Fibroblast of villous mesenchyme (primary cell): ENCODE data around the gene COG6. TPM values are rescaled to one million over a fixed set of nuclear protein-coding genes. Genes with fewer than 3 reads are reported as not detected.

Experiments
- DNase-seq: peaks from one replicate; pipeline ENCODE4 v3.0.0-alpha.2; 2010; ENCODE audit warnings: low read depth
- H3K4me3 ChIP-seq: 2 replicates; pipeline ENCODE4 v1.5.1; 2011; ENCODE audit warnings: low read depth, mild to moderate bottlenecking, low read length
- total RNA-seq: library from RNA; depleted of rRNA; stranded (reverse); fragments of >200 nt; gene quantifications from 2 replicates; pipeline ENCODE4 v1.2.3, GENCODE V29; 2012
- TF ChIP-seq, protein P1 (sequence below): IDR thresholded peaks from 2 replicates; pipeline ENCODE4 v1.5.1; 2012; ENCODE audit warnings: low read depth, mild to moderate bottlenecking, low read length; ENCODE audit not compliant: insufficient read depth

The COG6 gene
- total RNA-seq, 1 donor: 67.4 TPM

DNA sequence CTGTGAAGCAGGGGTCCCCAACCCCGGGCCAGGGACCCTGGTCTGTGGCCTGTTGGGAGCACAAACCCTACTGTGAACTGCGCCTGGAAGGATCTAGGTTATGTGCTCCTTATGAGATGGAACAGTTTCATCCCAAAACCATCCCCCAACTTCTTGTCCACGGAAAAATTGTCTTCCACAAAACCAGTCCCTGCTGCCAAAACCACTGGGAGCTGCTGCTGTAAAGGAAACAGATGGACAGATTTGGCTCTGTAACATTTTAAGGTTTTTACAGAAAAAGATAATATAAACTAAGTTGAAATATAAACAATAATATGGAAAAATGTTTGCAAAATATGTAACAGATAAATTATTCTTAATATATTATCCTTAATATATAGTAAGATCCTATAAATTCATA, 73.7 kb downstream of the COG6 start:
- no peak for DNase-seq
- TF ChIP-seq, protein P1, sequence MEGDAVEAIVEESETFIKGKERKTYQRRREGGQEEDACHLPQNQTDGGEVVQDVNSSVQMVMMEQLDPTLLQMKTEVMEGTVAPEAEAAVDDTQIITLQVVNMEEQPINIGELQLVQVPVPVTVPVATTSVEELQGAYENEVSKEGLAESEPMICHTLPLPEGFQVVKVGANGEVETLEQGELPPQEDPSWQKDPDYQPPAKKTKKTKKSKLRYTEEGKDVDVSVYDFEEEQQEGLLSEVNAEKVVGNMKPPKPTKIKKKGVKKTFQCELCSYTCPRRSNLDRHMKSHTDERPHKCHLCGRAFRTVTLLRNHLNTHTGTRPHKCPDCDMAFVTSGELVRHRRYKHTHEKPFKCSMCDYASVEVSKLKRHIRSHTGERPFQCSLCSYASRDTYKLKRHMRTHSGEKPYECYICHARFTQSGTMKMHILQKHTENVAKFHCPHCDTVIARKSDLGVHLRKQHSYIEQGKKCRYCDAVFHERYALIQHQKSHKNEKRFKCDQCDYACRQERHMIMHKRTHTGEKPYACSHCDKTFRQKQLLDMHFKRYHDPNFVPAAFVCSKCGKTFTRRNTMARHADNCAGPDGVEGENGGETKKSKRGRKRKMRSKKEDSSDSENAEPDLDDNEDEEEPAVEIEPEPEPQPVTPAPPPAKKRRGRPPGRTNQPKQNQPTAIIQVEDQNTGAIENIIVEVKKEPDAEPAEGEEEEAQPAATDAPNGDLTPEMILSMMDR: no peak
- H3K4me3 ChIP-seq: no peak overlapping the region

DNA sequence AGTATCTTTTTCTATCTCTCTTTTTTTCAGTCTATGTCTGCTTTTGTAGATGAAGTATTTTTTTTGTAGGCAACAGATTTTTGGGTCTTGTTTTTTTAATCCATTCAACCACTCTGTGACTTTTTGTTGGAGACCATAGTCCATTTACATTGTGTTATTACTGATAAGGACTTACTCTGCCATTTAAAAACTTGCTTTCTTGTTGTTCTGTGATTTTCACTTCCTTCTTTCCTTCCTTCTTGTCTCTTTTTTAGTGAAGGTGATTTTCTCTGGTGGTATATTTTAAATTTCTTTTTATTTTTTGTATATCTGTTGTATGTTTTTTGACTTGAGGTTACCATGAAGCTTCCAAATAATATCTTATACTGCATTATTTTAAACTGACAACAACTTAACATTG, 79.5 kb downstream of the COG6 start:
- no peak overlapping the region for H3K4me3 ChIP-seq
- no peak for DNase-seq

DNA sequence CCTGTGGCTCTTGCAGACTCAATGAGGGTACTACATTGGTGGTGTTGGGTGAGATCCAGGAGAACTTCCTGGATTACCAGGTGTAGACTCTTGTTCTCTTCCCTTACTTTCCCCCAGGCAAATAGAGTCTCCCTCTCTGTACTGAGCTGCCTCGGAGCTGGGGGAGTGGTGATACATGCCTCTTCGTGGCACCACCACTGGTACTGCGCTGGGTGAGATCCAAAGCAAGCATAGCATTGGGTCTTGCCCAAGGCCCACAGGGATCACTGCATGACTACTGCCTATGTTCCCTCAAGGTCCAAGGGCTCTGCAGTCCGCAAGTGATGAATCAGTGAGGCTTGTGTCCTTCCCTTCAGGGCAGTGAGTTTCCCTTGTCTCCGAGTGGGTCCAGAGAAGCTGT, 81.6 kb downstream of the COG6 start:
- H3K4me3 ChIP-seq: no peak overlapping the region
- TF ChIP-seq, protein P1: no peak
- DNase-seq: no peak

More for the DNA sequence above, 79.5 kb downstream of the COG6 start:
- TF ChIP-seq, protein P1: no peak

DNA sequence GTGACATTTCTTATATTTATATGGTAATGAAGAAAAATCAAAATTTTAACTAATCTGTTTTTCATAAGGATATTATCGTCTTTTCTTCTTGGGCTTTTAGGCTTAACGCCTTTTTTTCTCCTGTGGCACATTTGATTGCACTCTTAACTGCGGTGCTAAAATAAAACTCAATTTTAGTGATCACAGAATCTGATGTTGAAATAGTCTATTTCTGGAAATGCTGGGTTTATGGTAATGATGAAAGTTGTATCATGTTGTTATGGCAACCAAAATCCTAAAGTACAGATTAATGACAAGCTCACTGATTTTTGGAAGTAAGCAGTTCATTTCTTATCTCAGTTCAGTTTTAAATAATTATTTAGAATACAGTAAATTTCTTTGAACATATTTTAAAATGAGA, 85.3 kb downstream of the COG6 start:
- TF ChIP-seq, protein P1: no peak
- DNase-seq: no peak
- no peak overlapping the region for H3K4me3 ChIP-seq

DNA sequence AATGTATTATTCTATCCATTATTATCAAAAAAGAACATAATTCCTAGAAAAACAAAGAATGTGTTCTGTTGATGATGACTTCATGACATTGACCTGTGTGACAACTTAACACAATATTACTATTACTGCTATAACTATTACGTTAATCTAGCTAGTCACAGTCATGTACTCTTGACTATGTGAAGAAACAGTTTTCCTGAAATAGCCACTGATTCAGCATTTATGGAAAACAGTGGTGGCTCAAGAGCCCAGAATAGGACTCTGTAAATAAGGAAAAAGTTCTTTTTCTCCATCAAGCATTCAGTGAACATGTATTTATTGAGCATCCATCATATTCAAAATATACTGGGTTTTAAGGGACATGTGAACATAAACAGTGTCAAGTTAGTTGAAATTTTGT, 93.5 kb downstream of the COG6 start:
- TF ChIP-seq, protein P1: no peak
- DNase-seq: no peak
- no peak overlapping the region for H3K4me3 ChIP-seq

DNA sequence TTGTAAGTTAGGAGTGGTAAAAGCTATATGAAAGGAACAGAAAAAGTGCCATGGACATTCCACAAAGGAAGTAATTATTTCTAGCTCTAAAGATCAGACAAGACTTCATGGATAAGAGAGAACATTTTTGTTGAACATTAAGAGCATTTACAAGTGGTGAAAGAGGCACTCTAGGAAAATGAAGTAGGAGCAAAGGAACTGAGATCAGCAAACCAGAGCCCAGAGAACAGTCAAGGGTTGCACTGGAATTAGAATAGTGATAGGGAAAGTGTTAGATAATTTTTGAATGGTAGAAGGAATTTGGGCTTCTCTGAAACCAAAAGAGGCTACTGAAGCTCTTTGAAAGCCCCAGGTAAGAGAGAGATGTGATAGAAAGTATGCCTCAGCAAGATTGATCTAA, 94.1 kb downstream of the COG6 start:
- H3K4me3 ChIP-seq: no peak overlapping the region
- TF ChIP-seq, protein P1: no peak
- no peak for DNase-seq

DNA sequence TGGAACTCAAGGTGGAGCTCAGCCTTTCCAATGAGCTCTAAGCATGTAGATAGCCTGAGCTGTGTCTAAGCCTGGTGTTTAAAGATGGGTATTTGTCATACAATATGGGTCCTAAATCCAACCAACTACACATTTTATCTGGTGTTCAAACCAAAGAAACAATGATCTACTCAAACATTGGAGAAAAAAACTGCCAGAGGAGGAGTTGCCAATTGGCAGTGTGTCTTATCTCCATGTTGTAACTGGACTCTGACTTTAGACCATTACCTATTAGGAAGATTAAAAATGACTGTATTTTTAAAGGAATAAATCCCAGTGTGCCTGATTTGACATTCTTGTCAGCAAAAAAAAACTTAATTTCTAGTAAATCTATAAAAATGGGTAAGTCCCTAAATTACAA, 96.3 kb downstream of the COG6 start:
- H3K4me3 ChIP-seq: no peak overlapping the region
- TF ChIP-seq, protein P1: no peak
- no peak for DNase-seq
